GM19351 (cell line): ENCODE data around the gene ERCC1.

ENCODE experiments used
- ATAC-seq: cut with Tn5 transposase; IDR thresholded peaks from one replicate; pipeline ENCODE4 v1.9.1; 2021; ENCODE audit warnings: mild to moderate bottlenecking, moderate library complexity; ENCODE audit not compliant: unreplicated experiment

The ERCC1 gene

DNA sequence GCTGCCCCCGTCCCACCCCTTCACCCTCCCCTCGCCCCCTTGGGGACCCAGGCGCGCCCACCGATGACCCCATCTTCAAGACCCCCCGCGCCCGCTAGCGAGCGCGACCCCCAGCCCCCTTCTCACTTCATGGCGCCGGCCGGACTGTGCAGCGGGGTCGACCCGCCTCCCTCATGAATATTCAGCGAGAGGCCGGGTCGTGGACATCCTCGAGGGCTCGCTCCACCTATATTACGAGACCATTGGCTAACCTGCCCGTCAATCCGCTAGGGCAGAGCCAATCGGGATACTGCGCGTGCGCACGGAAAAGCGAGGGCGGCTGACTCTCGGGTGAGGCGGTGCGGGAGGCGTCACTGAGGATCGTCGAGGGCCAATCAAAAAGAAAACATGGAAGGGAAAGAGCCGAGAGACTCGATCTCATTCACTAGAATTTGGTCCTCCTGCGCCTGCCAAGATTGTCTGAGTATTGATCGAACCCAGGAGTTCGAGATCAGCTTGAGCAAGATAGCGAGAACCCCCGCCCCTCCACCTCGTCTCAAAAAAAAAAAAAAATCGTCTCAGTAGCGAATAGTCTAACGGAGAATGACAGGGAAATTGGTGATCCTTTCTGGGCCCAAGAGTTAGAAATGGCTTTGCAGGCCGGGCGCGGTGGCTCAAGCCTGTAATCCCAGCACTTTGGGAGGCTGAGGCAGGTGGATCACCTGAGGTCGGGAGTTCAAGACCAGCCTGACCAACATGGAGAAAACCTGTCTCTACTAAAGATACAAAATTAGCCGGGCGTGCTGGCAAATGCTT lies 53.1 kb downstream of the ERCC1 start, which contains the start of gene ERCC2:
TSS of gene ERCC2 (minus strand) at position 164 of the 795 bp plus-strand sequence. CDS start at position 131, 33 bp downstream.
- peak; percentile 99 for ATAC-seq

DNA sequence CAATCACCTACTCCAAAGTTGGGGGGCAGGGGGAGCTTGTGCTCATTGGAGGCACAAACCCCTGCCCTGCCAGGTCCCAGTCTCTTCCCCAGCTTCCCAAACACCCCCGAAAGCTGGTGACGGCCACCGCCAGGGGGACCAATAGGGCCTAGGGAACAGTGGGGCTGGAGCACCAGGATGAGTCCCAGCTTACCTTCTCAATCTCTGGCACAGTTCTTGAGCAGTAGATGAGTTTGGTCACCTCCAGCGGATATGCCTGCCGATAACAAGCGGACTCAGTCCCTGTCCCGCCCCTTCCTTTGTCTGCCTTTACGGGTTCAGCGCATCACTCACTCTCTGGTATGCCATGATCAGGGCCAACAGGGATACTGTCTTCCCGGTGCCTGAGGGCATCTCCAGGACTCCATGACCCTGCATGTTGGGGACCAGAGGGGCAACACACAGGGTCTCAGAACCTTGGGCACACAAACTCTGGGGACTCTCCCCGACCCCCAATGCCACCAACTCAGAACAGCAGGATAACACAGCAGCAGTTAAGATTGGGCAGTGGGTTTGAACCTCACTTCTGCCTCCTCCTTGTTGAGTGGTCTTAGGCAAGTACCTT lies 54.9 kb downstream of the ERCC1 start:
- ATAC-seq, result no peak

DNA sequence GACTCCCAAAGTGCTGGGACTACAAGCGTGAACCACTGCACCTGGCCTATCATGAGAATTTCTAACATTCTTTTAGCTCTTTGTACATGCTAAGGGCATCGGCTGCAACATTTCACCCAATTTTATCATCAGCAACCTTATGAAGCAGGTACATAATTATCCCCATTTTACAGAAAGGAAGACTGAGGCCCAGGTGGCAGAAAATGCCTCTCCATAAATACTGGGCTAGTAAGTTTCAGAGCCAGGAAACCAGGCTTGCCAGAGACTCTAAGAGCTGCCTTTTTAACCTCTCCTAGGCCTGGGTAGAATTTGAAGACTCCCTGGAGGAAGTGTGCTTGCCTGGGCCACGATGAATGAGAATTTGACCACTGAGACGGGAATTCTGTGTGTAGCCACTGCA lies 55.6 kb downstream of the ERCC1 start:
- no peak for ATAC-seq

DNA sequence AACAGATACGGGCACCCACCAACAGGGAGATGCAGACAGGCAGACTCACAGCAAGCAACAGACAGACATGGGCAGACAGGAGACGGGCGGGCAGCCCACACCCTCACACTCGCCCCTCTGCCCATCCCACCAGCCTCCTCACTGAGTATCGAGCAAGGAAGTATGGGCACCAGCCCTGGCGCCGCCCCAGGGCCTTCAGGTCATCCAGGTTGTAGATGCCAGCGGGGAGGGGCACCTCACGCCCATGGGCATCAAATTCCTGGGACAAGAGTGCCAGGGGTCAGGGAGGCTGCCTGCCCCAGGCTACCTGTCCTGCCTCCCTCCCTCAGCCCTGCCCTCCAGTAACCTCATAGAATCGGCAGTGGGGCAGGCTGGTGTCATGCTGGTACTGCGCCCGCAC lies 59.0 kb downstream of the ERCC1 start:
- no peak for ATAC-seq

DNA sequence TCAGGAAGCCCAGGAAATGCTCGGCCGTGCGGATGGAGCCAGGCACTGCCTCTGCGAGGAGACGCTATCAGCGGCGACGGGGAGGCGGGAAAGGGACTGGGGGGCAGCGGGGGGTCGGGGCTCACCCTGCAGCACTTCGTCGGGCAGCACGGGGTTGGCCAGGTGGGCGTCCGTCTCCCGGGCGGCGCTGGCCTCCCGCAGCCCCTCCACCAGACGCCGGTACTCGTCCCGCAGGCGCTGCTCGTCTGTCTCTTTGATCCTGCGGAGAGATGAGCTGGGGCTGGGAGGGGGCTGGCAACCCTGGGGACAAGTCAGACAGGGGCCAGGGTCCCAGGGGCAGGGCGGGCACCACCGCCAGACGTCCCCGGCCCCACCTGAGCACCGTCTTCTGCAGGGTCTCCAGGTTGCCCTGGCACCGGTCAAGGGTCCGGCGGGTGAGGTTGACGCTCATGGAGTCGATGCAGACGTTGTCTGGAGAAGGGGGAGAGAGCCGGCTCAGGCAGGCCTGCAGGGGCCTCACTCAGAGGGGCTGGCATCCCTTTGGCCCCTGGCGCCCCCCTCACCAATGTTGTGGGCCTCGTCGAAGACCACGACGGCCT lies 59.8 kb downstream of the ERCC1 start:
- ATAC-seq, result no peak

DNA sequence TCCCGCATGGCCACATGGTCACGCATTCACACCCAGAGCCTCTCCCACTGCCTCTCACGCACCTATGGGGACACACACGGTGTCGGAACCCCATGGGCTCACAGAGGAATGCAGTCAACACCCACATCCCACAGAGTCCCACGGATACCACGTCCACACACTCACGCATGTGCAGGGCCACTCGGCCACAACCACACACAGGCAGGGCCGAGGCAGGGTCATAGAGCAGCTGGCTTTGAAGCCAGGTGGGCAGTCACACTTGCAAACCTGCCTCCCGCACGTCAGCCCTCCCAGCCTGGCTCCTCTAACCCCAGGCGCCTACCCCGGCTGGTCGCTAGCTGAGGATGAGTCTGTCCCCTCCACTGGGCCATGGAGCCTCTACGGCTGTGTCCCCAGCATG lies 61.4 kb downstream of the ERCC1 start:
- ATAC-seq, result no peak

DNA sequence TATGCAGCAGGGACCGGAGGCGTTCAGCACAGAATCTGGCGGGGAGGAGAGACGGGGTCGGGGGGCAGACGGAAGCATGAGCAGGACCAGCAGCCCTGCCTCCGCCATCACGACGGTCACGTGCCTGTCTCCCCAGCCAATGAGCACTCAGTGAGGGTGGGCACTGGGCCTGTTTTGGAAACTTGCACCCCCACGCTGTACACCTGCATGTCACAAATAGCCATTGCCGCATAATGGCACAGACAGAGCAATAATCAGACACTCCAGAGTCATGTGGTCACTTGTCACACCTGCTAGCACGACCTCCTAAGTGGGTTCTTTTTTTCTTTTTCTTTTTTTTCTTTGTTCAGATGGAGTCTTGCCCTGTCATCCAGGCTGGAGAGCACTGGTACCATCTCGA lies 62.1 kb downstream of the ERCC1 start:
- no peak for ATAC-seq

DNA sequence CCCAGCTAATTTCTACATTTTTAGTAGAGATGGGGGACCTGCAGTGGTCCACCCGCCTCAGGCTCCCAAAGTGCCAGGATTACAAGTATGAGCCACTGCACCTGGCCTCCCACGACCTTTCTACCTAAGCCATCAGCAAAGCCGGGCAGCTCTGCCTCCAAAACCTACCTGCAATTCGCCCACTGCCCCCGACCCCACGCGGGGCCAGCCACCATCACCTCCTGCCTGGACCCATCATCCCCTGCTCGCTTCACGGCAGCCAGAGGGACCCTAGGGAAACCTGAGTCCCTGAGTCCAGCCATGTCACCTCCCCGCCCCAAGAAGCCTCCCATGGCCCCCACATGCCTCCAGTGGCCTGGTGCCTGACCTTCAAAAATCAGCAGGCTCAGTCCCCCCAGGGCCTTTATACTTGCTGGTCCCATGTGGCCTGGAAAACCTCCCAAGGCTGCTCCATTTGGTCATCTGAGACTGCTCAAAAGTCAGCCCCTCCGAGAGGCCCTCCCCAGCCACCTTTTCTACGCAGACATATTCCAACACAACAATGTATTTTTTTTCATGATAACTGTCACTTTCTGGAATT lies 65.4 kb downstream of the ERCC1 start:
- ATAC-seq, result no peak

DNA sequence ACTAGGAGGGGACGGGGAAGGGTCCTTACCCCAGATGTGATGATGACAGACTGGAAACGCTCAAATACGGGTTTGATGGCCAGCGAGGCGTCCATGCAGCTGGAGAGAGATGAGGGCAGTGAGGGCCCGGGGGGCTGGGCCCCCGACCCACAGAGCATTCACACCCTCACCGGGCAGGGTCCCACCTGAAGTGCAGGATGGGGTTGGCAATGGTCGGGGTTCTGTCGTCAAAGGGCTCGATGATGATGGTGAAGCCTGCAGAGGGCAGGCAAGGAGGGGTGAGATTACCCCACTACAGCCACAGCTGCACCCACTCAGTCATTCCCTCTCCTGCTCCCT lies 66.3 kb downstream of the ERCC1 start:
- ATAC-seq, result no peak
